Smooth muscle cell (in vitro differentiated cells): ENCODE data around the gene LSM10. TPM values are rescaled to one million over a fixed set of nuclear protein-coding genes. Genes with fewer than 3 reads are reported as not detected.
A peak's percentile ranks its signal among the peaks of the same experiment; 100 is the strongest.

ENCODE experiments used
- DNase-seq: peaks from one replicate; lab custom pipeline; 2025; ENCODE audit not compliant: unreplicated experiment; lab: John Stamatoyannopoulos, UW
- H2AFZ ChIP-seq: fragments of 200-600 bp; sonication (generic); 2 replicates; pipeline ENCODE4 v1.6.0; 2016; ENCODE audit warnings: antibody characterized with exemption, low read depth, mild to moderate bottlenecking
- H3F3A ChIP-seq: fragments of 200-600 bp; sonication (generic); 2 replicates; pipeline ENCODE4 v1.6.0; 2017; ENCODE audit warnings: antibody characterized with exemption, low read depth
- H3K27ac ChIP-seq: fragments of 200-600 bp; sonication (generic); 2 replicates; pipeline ENCODE4 v1.5.1; 2016; ENCODE audit warnings: low read depth, mild to moderate bottlenecking
- H3K27me3 ChIP-seq: fragments of 200-600 bp; sonication (generic); 2 replicates; pipeline ENCODE4 v1.6.1; 2016; ENCODE audit warnings: low read depth, mild to moderate bottlenecking
- H3K36me3 ChIP-seq: fragments of 200-600 bp; sonication (generic); 2 replicates; pipeline ENCODE4 v1.5.1; 2016; ENCODE audit warnings: low read depth
- H3K4me1 ChIP-seq: fragments of 200-600 bp; sonication (generic); 2 replicates; pipeline ENCODE4 v1.5.1; 2016; ENCODE audit warnings: low read depth
- H3K4me2 ChIP-seq: fragments of 200-600 bp; sonication (generic); 2 replicates; pipeline ENCODE4 v1.6.0; 2016; ENCODE audit warnings: mild to moderate bottlenecking
- H3K4me3 ChIP-seq: fragments of 200-600 bp; sonication (generic); 2 replicates; pipeline ENCODE4 v1.5.1; 2016; ENCODE audit warnings: mild to moderate bottlenecking
- H3K79me2 ChIP-seq: fragments of 200-600 bp; sonication (generic); 2 replicates; pipeline ENCODE4 v1.6.0; 2016; ENCODE audit warnings: low read depth, mild to moderate bottlenecking
- H3K9ac ChIP-seq: fragments of 200-600 bp; sonication (generic); 2 replicates; pipeline ENCODE4 v1.6.0; 2016; ENCODE audit warnings: low read depth
- H3K9me3 ChIP-seq: fragments of 200-600 bp; sonication (generic); replicated peaks from 2 replicates; pipeline ENCODE4 v1.5.1; 2016; ENCODE audit warnings: low read depth
- H4K20me1 ChIP-seq: fragments of 200-600 bp; sonication (generic); 2 replicates; pipeline ENCODE4 v1.6.0; 2016; ENCODE audit warnings: low read depth
- WGBS: methylation state at CpG from one replicate; pipeline ENCODE4 v1.1.7; 2016; ENCODE audit warnings: low lambda C conversion rate; 5-methylcytosine and 5-hydroxymethylcytosine counted together
- polyA plus RNA-seq: library from polyadenylated mRNA; unstranded; fragments of >200 nt; fragmentation: Nextera tagmentation; extraction: Ambion mirVana; gene quantifications from 2 replicates; pipeline ENCODE4 v1.2.1, GENCODE V29; 2016
- total RNA-seq: library from RNA; depleted of rRNA; stranded (reverse); fragments of >200 nt; gene quantifications from 2 replicates; pipeline ENCODE4 v1.2.3, GENCODE V29; 2014
- TF ChIP-seq, protein P1 (sequence below): fragments of 200-600 bp; sonication (generic); IDR thresholded peaks from 2 replicates; pipeline ENCODE4 v1.5.1; 2017; ENCODE audit warnings: borderline replicate concordance, mild to moderate bottlenecking, antibody characterized with exemption; ENCODE audit not compliant: insufficient read depth, poor library complexity, severe bottlenecking

Gene LSM10
- total and polyA plus RNA-seq, 2 experiments from 2014 or later = 12.2 to 72.9 TPM

GRCh38 chr1:36346741-36347370 lies 50.9 kb downstream of the LSM10 start:
- Histone ChIP-seq H3K4me1 (peaks cover 21% of the 10 kb centered on the region), H3F3A (peaks cover 14% of the 10 kb centered on the region), H3K9me3 (no peaks in the 10 kb centered on the region), H3K4me2 (peak overlapping the region; percentile 68), H2AFZ (no peak overlapping the region), H3K27ac (peak overlapping the region; percentile 100), H4K20me1 (no peaks in the 10 kb centered on the region), H3K79me2 (peaks cover 3% of the 10 kb centered on the region), H3K27me3 (no peaks in the 10 kb centered on the region), H3K4me3 (no peak overlapping the region), H3K9ac (peak overlapping the region; percentile 16), H3K36me3 (no peaks in the 10 kb centered on the region)
- DNase-seq = peak; percentile 10
- TF ChIP-seq, protein P1, sequence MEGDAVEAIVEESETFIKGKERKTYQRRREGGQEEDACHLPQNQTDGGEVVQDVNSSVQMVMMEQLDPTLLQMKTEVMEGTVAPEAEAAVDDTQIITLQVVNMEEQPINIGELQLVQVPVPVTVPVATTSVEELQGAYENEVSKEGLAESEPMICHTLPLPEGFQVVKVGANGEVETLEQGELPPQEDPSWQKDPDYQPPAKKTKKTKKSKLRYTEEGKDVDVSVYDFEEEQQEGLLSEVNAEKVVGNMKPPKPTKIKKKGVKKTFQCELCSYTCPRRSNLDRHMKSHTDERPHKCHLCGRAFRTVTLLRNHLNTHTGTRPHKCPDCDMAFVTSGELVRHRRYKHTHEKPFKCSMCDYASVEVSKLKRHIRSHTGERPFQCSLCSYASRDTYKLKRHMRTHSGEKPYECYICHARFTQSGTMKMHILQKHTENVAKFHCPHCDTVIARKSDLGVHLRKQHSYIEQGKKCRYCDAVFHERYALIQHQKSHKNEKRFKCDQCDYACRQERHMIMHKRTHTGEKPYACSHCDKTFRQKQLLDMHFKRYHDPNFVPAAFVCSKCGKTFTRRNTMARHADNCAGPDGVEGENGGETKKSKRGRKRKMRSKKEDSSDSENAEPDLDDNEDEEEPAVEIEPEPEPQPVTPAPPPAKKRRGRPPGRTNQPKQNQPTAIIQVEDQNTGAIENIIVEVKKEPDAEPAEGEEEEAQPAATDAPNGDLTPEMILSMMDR = no peak
- WGBS = 61% methylated on average over 8 of the region's 8 CpGs

DNA sequence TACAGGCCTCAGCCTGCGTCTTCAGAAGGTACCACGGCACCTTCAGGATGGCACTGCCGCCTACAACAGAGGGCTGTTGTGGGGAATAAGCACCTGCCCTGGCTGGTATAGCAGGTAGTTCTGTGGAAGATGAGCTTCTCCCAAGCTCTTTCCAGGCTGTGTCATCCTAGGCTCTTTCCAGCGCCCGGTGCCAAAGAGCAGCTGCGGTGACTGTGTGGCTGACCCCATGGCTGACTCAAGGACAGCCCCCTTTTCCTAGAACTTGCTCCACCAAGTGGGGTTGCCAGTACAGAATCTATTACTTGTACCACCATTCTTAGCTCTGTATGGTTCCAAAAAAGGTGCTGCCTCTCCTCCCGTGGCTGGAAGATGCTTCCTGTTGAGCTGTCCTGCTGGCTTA lies 52.4 kb downstream of the LSM10 start:
- H3K4me3 ChIP-seq = no peak overlapping the region
- no peaks in the 10 kb centered on the region for H3K36me3 ChIP-seq
- H3K27ac ChIP-seq = no peak overlapping the region
- H3K4me2 ChIP-seq = no peak overlapping the region
- peaks cover 3% of the 10 kb centered on the region for H3K79me2 ChIP-seq
- peaks cover 10% of the 10 kb centered on the region for H3F3A ChIP-seq
- TF ChIP-seq, protein P1 = no peak
- H2AFZ ChIP-seq = no peak overlapping the region
- peaks cover 6% of the 10 kb centered on the region for H3K4me1 ChIP-seq
- no peaks in the 10 kb centered on the region for H3K9me3 ChIP-seq
- no peaks in the 10 kb centered on the region for H3K27me3 ChIP-seq
- 95% methylated on average over 7 of the region's 7 CpGs for WGBS
- DNase-seq = no peak
- no peak overlapping the region for H3K9ac ChIP-seq
- H4K20me1 ChIP-seq = no peaks in the 10 kb centered on the region

DNA sequence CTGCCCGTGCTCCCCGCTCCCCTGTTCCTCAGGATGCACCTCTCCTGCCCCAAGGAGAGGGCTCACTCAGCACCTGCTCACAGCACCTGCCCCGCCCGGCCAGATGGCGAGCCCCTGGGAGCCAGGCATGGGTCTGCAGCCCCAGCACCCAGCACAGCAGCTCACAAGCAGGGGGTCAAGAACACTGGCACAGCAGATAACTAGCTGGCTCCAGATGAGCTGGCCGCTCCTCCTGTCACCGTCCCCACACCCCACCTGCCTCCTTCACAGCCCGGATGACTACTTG lies 53.4 kb downstream of the LSM10 start:
- H2AFZ ChIP-seq = no peak overlapping the region
- no peak for DNase-seq
- H3F3A ChIP-seq = peaks cover 10% of the 10 kb centered on the region
- H3K9ac ChIP-seq = no peak overlapping the region
- H4K20me1 ChIP-seq = no peaks in the 10 kb centered on the region
- TF ChIP-seq, protein P1 = no peak
- WGBS = 99% methylated on average over 8 of the region's 8 CpGs
- peaks cover 3% of the 10 kb centered on the region for H3K79me2 ChIP-seq
- H3K9me3 ChIP-seq = no peaks in the 10 kb centered on the region
- H3K4me3 ChIP-seq = no peak overlapping the region
- H3K27me3 ChIP-seq = no peaks in the 10 kb centered on the region
- no peaks in the 10 kb centered on the region for H3K4me1 ChIP-seq
- H3K27ac ChIP-seq = no peak overlapping the region
- H3K36me3 ChIP-seq = no peaks in the 10 kb centered on the region
- no peak overlapping the region for H3K4me2 ChIP-seq

DNA sequence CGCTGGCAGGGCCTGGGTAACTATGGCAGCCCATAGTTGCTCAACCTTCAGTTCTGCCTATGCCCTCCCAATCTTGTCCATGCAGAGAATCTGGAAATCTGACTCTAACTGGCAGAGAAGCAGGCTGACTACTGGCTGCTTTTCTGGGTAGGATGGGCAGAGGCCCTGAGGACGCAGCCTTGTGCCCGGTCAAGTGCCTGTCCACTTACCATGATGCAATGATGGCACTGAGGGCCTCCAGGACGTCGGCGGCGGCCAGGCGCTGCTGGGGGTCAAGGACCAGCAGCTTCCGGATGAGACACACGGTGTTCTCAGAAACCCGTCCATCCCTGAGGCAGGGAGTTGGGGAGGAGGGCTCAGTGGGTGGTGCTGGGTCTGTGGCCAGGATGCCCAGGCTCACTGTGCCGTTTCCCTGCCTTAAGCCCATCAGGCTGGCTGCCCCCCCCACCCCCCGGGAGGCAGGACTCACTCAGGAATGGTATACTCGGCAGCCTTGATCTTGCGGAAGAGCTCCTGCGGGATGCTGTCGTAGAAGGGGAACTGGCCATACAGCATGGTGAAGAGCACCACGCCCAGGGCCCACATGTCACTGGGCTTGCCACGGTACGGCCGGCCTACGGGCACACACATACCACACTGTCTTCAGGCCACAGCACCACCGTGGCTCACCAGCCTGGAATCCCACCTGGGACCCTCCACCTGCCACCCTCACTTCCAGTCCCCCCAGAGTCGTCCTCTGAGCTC lies 53.9 kb downstream of the LSM10 start:
- WGBS = 98% methylated on average over 22 of the region's 24 CpGs
- peaks cover 5% of the 10 kb centered on the region for H3F3A ChIP-seq

More for the DNA sequence above, 53.9 kb downstream of the LSM10 start:
- H3K36me3 ChIP-seq = no peaks in the 10 kb centered on the region
- no peaks in the 10 kb centered on the region for H4K20me1 ChIP-seq
- no peak for DNase-seq
- H3K9me3 ChIP-seq = no peaks in the 10 kb centered on the region
- no peak overlapping the region for H3K9ac ChIP-seq
- TF ChIP-seq, protein P1 = no peak
- H3K4me3 ChIP-seq = no peak overlapping the region
- H2AFZ ChIP-seq = no peak overlapping the region
- H3K4me1 ChIP-seq = no peaks in the 10 kb centered on the region
- no peaks in the 10 kb centered on the region for H3K27me3 ChIP-seq
- no peak overlapping the region for H3K4me2 ChIP-seq
- H3K27ac ChIP-seq = peak overlapping the region; percentile 62
- no peaks in the 10 kb centered on the region for H3K79me2 ChIP-seq
